Caki2 (cell line): ENCODE measurements around the gene NXPE4. TPM values are rescaled to one million over a fixed set of nuclear protein-coding genes. Genes with fewer than 3 reads are reported as not detected.

Source experiments
- DNase-seq: peaks from one replicate; pipeline ENCODE4 v3.0.0-alpha.2; 2015; ENCODE audit warnings: low read depth
- in situ Hi-C: cut with HindIII; loops from 2 replicates; pipeline ENCODE4 v1.10.0; 2016; ENCODE audit warnings: low sequenced_read_pairs, low pct_unique_long_range_greater_than_20kb, mixed read lengths
- total RNA-seq: library from RNA; depleted of rRNA; stranded (reverse); fragments of >200 nt; shearing (Covaris generic); gene quantifications from 2 replicates; pipeline ENCODE4 v1.2.3, GENCODE V29; 2014; ENCODE audit warnings: low replicate concordance; rRNA removed

The NXPE4 gene
- total RNA-seq, 1 experiment from 2014 or later, result not detected

GRCh38 chr11:114571712-114572111, 23.9 kb downstream of the NXPE4 start:
- in situ Hi-C loops, result no loop called here

GRCh38 chr11:114569801-114570200, 25.8 kb downstream of the NXPE4 start:
- in situ Hi-C loops, result no loop called here
- DNase-seq, result no peak

More at GRCh38 chr11:114571712-114572111, 23.9 kb downstream of the NXPE4 start:
- no peak for DNase-seq

- in situ Hi-C loops, result no loop called here
- no peak for DNase-seq
Observed at GRCh38 chr11:114566276-114566675, 29.3 kb downstream of the NXPE4 start.

- in situ Hi-C loops, result no loop called here
- DNase-seq, result no peak
Observed at GRCh38 chr11:114564831-114565230, 30.8 kb downstream of the NXPE4 start.

- no peak for DNase-seq
- in situ Hi-C loops, result no loop called here
Observed at GRCh38 chr11:114563077-114563476, 32.5 kb downstream of the NXPE4 start.

- no peak for DNase-seq
- in situ Hi-C loops, result no loop called here
Observed at GRCh38 chr11:114562166-114562916, 33.2 kb downstream of the NXPE4 start.

- no peak for DNase-seq
- in situ Hi-C loops, result no loop called here
Observed at GRCh38 chr11:114559425-114560310, 35.9 kb downstream of the NXPE4 start, which contains the start of gene NXPE1. TSS of gene NXPE1 (minus strand) at chr11:114559881. CDS start at chr11:114551201, 8,680 bp downstream.

GRCh38 chr11:114556135-114556534, 39.5 kb downstream of the NXPE4 start:
- in situ Hi-C loops, result no loop called here
- DNase-seq, result no peak

- DNase-seq, result no peak
- in situ Hi-C loops, result no loop called here
Observed at GRCh38 chr11:114553642-114554041, 41.9 kb downstream of the NXPE4 start.

- in situ Hi-C loops, result no loop called here
- no peak for DNase-seq
Observed at GRCh38 chr11:114551060-114551459, 44.5 kb downstream of the NXPE4 start.

GRCh38 chr11:114525682-114526081, 69.9 kb downstream of the NXPE4 start:
- in situ Hi-C loops, result no loop called here

GRCh38 chr11:114524122-114524521, 71.5 kb downstream of the NXPE4 start:
- in situ Hi-C loops, result no loop called here
- no peak for DNase-seq

More at GRCh38 chr11:114525682-114526081, 69.9 kb downstream of the NXPE4 start:
- DNase-seq, result no peak

- no peak for DNase-seq
- in situ Hi-C loops, result no loop called here
Observed at GRCh38 chr11:114522818-114523217, 72.8 kb downstream of the NXPE4 start.

Other genes starting within 250 kb of the NXPE4 start
- 0.81 and 2.3 TPM in 2 replicates for gene C11orf71, start 195.3 kb downstream of the NXPE4 start, total RNA-seq
- 15.6 and 20.4 TPM in 2 replicates for gene RBM7, start 195.1 kb downstream of the NXPE4 start, total RNA-seq
- 76.3 and 119 TPM in 2 replicates for gene REXO2, start 156.3 kb downstream of the NXPE4 start, total RNA-seq
- not detected in 2 replicates for gene NXPE1, start 35.9 kb downstream of the NXPE4 start, total RNA-seq
- not detected in 2 replicates for gene NXPE2, start 82.7 kb upstream of the NXPE4 start, total RNA-seq